Subcutaneous adipose tissue (tissue), 4 donors: ENCODE measurements around the gene GTSE1. TPM values are rescaled to one million over a fixed set of nuclear protein-coding genes. Genes with fewer than 3 reads are reported as not detected.

Source experiments
- CTCF ChIP-seq: fragments of 450-650 bp; IDR thresholded peaks from one replicate; pipeline ENCODE4 v1.5.1; 2016; ENCODE audit warnings: low read depth, mild to moderate bottlenecking, control low read depth, antibody characterized with exemption, moderate library complexity
- total RNA-seq, 4 donors: library from RNA; depleted of rRNA; stranded (reverse); fragments of >200 nt; gene quantifications; one replicate each; pipeline ENCODE4 v1.1.0, GENCODE V29; 2016

The GTSE1 gene
- total RNA-seq, 4 donors from 2014 or later: 1.1 to 1.4 TPM; not detected in 2

- TF ChIP-seq CTCF: no peak
Measured at GRCh38 chr22:46303347-46303965, 6.8 kb downstream of the GTSE1 start.

GRCh38 chr22:46308283-46308988 is 11.8 kb downstream of the GTSE1 start:
- TF ChIP-seq CTCF: no peak

GRCh38 chr22:46309526-46310085 is 12.9 kb downstream of the GTSE1 start:
- no peak for TF ChIP-seq CTCF

- TF ChIP-seq CTCF: no peak
Measured at GRCh38 chr22:46312056-46312455, 15.4 kb downstream of the GTSE1 start.

GRCh38 chr22:46315976-46316375 is 19.3 kb downstream of the GTSE1 start:
- no peak for TF ChIP-seq CTCF

GRCh38 chr22:46317646-46318045 is 21.0 kb downstream of the GTSE1 start:
- no peak for TF ChIP-seq CTCF

GRCh38 chr22:46318576-46318975 is 21.9 kb downstream of the GTSE1 start:
- no peak for TF ChIP-seq CTCF
